ENCODE data around the gene SLC12A4.

GRCh38 chr16:67934306-67935100 is 33.9 kb downstream of the SLC12A4 start:
- no peak for TF ChIP-seq CTCF (IDR thresholded peaks at IDR 0.05; ENCODE audit: insufficient read depth, low read length, poor library complexity, severe bottlenecking)
- no peak for TF ChIP-seq EZH2phosphoT487 (conservative IDR thresholded peaks at IDR 0.05; ENCODE audit: low read length)

Measured in SU-DHL-6 (cell line).